HG03064 (cell line): ENCODE measurements around the gene LETM1.

Experiments
- ATAC-seq: cut with Tn5 transposase; IDR thresholded peaks from one replicate; pipeline ENCODE4 v1.9.1; 2021; ENCODE audit warnings: low read depth; ENCODE audit not compliant: unreplicated experiment

LETM1 gene

DNA sequence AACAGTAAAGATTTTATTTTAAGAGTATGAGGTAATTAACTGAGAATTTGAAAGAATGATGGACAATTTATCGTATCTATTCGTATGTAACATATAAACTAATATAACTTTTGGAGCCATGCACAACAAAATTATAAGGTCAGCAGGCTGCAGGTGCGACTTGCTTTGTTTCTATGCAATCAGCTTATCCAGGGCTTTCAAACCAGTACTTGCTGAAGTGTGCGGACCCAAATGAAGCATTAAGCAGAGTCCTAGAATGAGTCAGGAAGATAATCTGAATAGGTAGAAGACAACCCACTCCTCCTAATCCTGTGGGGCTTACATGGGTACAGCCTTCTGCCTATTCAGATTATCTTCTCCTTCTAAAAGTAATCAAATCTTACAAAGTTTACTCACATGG is 17.3 kb upstream of the LETM1 start:
- ATAC-seq: no peak

DNA sequence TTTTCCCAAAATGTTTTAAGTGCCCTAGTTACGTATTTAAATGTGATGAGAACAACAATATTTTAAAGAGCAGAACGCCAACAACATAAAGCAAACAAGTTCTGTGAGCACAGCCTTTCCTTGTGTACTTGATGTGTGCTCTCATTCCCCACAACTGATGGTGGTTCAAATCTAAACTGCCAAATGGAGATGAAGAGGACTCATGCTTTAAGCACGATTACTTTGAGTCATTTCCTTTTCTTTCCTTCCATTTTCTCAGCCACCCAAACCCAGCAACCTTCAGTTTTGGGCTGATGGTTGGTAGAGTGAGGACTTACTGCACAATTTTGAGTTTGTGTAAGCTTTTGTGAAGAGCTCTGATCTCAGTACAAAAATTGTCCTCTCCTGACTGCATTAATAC is 16.9 kb upstream of the LETM1 start:
- ATAC-seq: no peak

DNA sequence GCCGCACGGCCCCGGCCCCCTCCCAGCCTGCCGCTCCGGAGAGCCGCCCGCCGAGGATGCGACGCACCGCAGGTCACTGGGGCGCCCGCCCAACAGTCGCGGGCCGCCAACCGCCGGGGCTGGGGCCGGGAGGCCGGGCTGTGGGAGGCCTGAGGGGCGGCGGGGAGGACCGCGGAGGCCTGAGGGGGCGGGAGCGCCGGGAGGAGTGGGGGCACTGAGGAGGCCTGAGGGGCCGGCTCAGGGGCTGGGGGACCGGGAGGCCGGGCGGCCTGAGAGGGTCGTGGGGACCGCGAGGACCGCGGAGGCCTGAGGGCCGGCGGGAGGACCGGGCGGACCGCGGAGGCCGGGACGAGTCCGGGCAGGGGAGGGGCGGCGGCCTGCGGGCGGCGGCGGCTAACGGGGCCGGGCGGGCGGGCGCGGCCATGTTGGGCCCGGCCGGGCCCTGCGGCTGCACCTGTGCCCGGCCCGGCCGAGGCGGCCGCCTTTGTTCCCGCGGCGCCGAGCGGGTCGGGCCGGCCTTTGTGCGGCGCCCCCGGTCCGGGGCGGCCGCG is 15.6 kb upstream of the LETM1 start:
- ATAC-seq: peak; percentile 10

DNA sequence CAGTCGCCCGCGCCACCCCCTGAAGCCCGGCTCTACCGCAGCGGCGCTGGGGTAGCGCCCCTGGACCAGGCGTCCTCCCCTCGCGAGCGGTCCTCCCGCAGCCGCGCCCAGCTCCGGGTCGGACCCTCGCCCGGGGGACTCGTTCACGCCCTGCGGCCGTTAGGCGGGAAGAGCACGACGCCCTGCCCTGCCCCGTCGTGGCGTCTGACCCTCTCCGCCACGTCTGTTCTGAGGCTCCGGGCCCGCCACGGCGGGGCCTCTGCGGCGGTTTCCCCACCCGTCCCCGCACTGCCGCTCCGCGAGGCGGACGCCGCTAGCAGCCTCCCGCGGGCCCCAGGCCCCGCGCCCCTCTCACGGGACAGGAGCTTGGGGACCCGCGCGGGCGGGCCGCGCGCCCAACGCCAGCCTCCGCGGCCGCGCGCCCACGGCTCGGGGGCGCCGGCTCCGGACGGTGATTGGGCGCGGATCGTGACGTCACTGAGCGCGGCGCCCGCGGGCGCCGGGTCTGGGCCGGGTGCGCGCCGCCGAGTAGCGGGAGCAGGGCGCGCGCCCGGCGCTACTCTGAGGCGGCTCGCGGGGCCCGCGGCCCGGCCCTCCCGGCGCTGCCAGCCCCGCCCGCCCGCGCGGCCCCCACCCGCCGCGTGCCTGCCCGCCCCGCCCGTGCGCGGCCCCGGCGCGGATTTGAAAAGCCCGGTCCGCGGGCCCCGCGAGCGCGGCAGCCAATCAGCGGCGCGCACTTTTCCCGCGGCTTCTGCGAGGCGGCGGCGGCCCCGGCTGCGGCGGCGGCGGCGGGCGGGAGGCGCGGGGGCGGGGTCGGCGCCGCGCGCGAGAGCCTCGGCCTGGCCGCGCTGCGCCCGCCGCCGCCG is 14.9 kb upstream of the LETM1 start, which contains the start of gene NSD2:
NSD2 (plus strand) TSS at position 816 of the 866 bp plus-strand sequence. CDS start 29,262 bp downstream, outside the sequence.
- ATAC-seq: peak; percentile 55

DNA sequence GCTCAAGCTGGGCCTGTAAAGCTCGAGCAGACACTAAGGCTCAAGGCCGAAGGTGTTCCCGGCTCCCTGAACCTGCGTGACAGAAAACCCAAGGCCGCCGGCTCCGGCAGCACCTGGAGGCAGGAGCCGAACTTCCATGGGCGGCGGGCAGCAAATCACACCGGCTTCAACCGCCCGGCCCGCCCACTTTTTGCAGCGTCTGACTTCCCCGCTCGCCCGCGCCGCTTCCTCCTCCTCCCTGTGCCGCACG is 14.3 kb upstream of the LETM1 start:
- ATAC-seq: peak; percentile 52

DNA sequence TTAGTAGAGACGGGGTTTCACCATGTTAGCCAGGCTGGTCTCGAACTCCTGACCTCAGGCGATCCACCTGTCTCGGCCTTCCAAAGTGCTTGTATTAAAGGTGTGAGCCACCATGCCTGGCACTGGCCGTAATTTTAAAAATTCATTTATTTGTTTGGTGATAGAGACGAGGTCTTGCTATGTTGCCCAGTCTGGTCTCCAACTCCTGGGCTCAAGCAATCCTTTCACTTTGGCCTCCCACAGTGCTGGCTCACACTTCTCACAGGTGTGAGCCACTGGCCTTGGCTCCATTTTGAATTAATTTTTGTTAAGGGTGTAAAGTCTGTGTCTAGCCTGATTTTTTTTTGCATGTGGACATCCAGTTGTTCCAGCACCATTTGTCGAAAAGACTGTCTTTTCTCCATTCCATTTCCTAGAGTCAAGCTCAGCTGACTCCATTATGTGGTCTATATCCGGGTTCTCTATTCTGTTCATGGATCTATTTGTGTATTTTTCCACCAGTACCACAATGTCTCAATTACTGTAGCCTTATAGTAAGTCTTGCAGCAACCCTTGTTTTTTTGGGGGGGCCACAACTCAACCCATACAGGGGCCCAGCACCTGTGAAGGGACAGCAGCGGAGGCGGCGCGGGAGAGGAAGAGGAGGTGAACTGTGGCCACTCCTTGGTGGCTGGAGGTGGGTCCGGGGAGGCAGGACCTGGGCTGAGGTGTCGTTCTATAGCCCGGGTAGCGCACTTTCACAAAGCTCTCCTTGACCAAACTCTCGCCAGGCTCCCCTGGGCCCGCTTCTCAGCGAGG is 13.8 kb upstream of the LETM1 start:
- ATAC-seq: no peak

DNA sequence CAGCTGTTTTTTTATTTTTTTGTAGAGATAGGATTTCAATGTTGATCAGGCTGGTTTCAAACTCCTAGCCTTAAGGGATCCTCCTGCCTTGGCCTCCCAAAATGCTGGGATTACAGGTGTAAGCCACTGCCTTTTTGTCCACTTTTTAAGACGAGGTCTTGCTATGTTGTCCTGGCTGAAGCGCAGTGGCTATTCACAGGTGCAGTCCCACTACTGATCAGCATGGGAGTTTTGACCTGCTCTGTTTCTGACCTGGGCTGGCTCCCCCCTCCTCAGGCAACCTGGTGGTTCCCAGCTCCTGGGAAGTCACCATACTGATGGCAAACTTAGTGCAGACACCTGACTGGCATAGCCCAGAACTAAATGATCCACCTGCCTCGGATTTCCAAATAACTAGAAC is 13.0 kb upstream of the LETM1 start:
- no peak for ATAC-seq

DNA sequence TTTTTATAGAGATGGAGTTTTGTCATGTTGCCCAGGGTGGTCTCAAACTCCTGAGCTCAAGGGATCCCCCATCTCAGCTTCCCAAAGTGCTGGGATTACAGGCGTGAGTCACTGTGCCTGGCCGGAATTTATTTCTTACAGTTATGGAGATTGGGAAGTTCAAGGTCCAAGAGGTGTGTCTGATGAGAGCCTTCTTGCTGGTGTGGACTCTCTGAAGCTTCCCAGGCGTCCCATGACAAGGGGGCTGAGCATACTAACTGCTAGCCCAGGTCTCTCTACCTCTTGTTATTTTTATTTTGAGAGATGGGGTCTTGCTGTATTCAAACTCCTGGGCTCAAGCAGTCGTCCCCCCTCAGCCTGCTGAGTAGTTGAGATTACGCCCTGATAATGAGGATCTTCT is 12.3 kb upstream of the LETM1 start:
- ATAC-seq: no peak

DNA sequence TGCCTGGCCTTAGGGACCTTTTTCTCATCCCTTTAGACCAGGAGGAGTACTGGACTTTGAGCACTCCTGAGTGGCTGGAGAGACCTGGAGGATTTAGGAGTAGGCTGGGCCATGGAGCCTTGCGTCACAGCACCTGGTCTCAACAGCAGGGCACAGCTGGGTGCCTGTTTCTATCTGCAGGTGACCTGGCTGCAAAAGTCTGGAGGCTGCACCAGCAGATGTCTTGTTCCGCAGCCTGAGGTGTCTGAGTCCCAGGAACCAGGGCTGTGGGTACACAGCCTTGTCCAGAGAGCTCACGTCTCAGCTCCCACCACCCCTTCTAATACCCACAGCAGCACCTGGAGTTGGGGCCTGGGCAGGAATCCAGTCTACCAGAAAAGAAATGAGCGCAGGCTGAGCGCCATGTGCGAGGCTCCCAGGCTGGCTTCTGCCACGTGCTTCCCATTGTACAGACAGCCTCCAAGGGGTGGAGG is 10.3 kb upstream of the LETM1 start:
- no peak for ATAC-seq

DNA sequence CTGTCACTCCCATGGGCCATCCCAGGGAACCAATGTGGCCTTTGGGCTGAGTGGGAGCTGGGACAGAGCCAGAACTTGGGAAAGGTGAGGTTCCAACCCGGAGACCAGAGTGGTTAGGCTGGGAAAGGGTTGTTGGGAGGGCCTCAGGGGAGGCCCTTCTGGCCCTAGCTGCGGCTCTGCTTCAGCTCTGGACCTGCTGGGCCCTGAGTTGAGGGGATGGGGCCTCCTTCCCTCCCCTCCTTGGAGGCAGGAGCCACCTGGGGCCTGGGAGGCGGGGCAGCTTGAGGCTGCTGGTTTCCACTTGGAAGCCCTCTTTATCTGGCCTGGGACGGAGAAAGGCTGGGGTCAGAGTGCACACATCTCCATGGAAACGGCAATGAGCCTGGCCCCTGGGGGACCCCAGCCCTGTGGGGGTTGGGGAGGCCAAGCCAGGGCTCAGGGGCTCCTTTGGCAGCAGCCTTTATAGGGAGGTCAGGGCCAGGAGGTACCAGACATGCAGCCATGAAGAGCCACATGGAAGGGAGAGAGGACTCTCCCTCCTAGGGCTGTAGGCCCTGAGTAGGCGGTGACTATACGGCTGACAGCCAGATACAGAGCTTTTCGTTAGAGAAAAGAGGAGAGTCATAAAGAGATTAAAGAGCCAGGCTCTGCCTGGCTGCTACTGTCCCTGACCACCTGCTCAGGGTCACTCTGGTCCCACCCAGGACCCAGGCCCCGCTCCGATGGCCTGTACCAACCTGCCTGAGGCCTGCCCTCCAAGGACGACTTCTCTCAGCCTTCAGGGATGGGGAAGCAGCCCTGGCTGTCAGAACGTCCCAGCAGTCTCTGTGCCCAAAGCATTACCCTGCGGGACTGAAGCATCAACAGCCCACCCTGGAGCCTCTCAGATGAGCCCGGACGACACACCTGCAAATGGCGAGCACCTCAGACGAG is 8.4 kb upstream of the LETM1 start:
- ATAC-seq: no peak

DNA sequence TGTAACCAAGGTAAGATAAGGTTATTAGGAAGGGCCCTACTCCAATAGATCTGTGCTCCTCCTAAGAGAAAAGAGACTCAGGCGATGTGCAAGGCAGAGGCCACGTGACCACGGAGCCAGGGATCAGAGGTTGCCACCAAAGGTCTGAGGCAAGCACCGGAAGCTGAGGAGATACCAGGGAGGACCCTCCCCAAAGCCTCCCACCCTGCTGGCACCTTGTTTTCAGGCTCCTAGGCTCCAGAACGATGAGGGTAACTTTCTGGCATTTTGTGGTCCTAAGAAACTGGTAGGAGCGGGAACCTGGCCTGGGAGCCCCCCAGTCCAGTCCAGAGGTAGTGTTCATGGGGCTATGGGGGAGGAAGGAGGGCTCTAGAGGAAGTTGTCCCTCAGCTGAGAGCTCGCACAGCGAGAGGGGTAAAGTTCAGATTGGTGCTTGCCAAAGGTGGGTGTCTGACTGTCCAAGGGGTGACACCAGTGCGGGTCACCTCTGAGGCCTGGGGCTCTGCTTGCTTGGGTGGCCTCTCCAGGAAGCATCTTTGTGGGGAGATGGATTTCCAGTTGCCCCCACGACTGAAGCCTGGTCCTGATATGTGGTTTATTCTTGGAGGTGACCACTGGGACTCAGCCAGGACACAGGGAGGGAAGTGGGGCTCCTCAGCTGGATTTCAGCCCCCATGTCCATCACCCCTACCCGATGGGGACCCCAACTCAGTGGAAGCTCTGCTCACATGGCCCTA is 7.5 kb upstream of the LETM1 start:
- ATAC-seq: no peak

DNA sequence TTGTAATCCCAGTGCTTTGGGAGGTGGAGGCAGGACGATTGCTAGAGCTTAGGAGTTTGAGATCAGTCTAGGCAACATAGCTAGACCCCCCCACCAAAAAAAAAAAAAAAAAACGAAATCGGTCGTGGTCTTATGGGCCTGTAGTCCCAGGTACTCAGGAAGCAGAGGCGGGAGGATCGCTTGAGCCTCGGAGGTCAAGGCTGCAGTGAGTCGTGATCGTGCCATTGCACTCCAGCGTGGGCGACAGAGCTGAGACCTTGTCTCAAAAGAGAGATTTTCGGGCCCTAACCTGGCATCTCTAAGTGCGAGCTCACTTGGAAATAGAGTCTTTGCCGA is 7.0 kb upstream of the LETM1 start:
- no peak for ATAC-seq

DNA sequence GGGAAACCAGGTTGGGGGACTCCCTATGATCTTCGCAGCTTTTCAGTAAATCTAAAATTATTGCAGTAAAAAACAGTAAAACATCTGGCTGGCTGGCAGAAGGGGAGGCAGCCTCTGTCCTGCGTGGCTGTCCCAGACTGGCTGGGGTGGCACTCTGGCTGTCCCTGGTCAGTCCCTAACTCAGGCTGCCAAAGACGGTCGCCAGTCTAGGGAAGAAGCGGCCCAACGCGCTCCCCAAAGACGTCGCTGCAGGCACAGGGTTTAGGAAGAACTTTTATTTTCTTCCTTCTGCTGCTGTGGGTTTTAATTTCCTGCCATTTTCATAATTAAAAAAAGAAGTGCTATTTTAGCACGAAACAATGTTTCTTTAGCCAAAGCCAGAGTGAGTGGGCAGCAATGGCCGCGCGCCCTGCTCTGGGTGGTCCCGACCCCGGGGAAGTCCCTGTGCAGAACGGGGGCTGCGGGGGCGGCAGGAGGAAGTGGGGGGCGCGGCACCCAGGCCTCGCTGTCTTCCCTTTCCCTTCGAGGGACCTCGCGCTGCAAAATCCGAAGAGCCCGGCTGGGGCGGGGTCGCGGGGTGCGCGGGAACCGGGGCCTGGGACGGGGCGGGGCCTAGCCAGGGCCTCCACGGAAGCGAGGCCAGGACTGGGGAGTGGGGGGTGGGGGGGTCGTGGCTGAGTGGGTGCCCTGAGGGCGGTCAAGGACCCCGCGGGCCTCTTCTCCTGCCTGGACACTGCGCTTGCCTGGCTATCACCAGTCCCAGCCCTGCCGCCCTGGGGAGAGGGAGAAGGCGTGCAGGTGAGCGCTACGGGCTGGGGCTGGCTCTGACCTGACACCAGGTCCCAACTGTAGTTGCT is 6.3 kb upstream of the LETM1 start:
- no peak for ATAC-seq

DNA sequence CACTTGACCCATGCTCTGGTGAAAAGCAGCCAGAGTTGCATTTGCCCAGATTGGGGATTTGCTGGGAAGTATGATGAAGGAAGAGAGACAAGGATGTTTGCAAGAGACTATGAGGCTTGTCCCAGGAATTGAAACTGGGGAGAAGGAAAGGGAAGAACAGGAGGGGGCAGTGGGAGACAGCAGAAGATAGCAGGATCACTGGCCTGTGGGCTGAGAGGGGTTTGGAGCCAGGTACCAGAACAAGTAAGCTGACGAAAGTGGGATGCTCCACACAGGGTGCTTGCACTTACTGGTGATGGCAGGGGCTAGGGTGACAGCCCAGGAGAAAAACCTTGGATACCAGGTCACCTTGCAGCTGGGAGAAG is 3.4 kb upstream of the LETM1 start:
- ATAC-seq: no peak

DNA sequence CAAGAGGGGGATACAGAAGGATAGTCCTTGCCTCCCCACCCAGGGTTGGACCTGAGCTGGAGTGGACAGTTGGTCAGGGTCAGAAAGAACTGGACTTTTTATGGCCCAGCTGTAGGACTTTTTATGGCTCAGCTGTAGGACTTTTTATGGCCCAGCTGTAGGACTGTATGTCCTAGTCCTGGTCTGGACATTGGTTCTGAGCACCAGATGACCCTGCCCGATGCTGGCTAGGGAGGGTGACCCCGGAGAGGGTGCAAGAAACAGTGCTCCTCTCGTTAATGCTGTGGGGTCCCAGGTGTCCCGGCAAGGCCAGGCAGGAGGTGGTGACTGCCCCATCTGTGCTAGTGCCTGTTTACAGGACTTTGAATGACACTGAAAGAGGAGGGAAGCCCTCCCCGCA is 2.0 kb upstream of the LETM1 start:
- ATAC-seq: no peak

DNA sequence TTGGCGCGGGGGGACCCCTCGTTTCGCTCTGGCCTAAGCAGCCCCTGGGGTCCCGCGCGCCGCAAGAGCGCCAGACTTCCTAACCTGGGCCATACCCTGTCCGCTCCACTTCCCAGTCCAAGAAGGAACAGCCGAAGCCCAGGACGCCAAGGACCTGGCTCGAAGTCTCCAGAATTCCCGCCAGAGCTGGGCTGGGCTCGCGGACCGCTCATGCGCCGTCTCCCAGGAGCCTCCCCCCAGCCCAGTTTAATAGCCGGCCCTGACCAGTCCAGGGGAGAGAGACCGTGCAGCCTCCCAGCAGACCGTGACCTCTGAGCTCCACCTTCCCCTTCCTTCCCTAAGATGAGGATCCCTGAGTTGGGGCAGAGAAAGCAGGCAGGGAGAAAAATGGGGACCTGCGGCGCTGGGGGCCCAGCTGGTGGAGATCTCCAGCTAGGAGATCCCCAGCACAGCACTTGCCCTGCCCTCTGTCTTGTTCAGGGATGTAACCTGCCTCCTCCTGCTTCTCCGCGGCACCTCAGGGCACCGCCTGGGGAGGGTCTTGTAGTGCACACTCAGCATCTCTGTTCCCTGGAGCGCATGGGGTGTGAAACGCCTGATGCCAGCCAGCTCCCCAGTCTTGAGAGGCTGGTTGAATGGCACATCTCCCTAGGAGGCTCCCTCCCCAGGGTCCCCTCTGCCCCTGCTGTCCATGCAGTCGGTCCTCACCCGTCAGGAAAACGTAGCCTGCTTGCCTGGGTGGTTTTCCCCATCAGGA is 1.2 kb upstream of the LETM1 start:
- no peak for ATAC-seq

DNA sequence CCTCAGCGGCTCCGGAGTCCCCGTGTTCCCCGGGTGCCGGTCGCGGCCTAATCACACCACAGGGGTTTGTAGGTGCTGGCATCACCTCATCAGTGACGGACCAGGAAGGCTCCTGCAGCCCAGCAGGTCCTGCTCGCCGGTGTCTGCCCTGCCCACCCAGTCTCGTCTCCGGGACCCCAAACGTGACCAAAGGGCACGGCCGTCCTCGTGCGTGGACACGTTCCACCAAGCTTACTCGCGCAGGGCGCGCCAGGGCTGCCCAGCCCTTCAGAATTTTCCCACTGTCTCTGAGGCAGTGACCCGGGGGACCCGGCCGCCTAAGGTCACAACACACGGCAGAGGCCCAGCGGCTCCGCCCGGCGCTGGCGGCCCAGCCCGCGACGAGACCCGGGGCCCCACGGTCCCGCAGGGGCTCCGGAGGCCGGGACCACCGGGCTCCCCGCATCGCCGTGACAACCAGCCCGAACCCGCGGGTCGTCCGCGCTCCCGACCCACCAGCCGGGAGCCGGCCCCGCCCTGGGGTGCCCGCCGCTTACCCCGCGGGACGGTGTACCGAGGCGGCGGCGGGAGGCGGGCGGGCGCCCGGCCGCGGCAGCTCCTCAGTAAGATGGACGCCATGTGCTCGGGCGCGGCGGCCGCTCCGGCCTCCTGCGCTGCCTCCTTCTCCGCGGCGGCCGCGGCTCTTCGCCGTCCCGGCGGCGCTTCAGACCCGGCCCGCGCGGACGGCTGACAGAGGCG is 454 bp downstream of the LETM1 start:
- ATAC-seq: peak; percentile 18

DNA sequence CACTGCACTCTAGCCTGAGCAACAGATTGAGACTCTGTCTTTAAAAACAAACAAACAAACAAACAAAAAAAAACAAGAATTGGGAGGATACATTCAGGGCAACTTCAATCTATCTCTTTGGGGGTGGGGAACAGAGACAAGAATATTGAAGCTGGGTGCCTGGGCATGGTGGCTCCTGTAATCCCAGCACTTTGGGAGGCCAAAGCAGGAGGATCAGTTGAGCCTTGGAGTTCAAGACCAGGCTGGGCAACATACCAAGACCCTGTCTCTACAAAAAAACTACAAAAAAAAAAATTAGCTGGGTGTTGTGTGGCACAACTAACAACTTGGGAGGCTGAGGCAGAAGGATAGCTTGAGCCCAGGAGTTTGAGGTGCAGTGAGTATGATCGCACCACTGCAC is 1.2 kb downstream of the LETM1 start:
- ATAC-seq: no peak
